HCT116 (cell line): ENCODE measurements around the gene CHEK2. TPM values are rescaled to one million over a fixed set of nuclear protein-coding genes. Genes with fewer than 3 reads are reported as not detected.

Experiments
- CBX3 ChIP-seq: IDR thresholded peaks from 2 replicates; pipeline ENCODE4 v1.6.1; 2012; ENCODE audit warnings: low read depth
- CEBPB ChIP-seq: IDR thresholded peaks from 2 replicates; pipeline ENCODE4 v1.6.1; 2012; ENCODE audit warnings: low read depth
- EGR1 ChIP-seq: IDR thresholded peaks from 2 replicates; pipeline ENCODE4 v1.6.1; 2012; ENCODE audit warnings: low read depth
- EZH2 ChIP-seq: fragments of 200-600 bp; sonication (generic); IDR thresholded peaks from 2 replicates; pipeline ENCODE4 v1.6.1; 2017; ENCODE audit warnings: antibody characterized with exemption, mixed run types
- EZH2phosphoT487 ChIP-seq: fragments of 200-600 bp; IDR thresholded peaks from 2 replicates; pipeline ENCODE4 v1.6.1; 2018; ENCODE audit warnings: antibody characterized with exemption, borderline replicate concordance
- FOSL1 ChIP-seq: IDR thresholded peaks from 2 replicates; pipeline ENCODE4 v1.6.1; 2012; ENCODE audit warnings: low read depth
- SIN3A ChIP-seq: IDR thresholded peaks from 2 replicates; pipeline ENCODE4 v1.6.1; 2012; ENCODE audit warnings: low read depth
- SRF ChIP-seq: IDR thresholded peaks from 2 replicates; pipeline ENCODE4 v1.6.1; 2012; ENCODE audit warnings: low read depth
- TCF7L2 ChIP-seq: IDR thresholded peaks from 2 replicates; pipeline ENCODE4 v1.7.0; 2011; ENCODE audit warnings: borderline replicate concordance, inconsistent platforms; ENCODE audit not compliant: insufficient read depth, insufficient read length; ENCODE audit errors: extremely low read depth
- ZFX ChIP-seq: fragments of 450-650 bp; IDR thresholded peaks from 2 replicates; pipeline ENCODE4 v1.6.1; 2017
- ZNF274 ChIP-seq: fragments of 200-500 bp; sonication (Bioruptor generic); IDR thresholded peaks from 2 replicates; pipeline ENCODE4 v1.6.1; 2014; ENCODE audit warnings: mild to moderate bottlenecking, low read depth, low read length, inconsistent platforms
- total RNA-seq: library from RNA; stranded (reverse); gene quantifications from one replicate; pipeline ENCODE4 v1.2.1, GENCODE V29; 2021; ENCODE audit not compliant: unreplicated experiment
- TF ChIP-seq, protein P1 (sequence below): IDR thresholded peaks from 2 replicates; pipeline ENCODE4 v1.6.1; 2012; ENCODE audit warnings: low read depth

CHEK2 gene
- total RNA-seq, 1 experiment from 2014 or later = 47.1 TPM

GRCh38 chr22:28772633-28773460 is 31.2 kb upstream of the CHEK2 start, which contains the start of gene CCDC117 (continued):
- TF ChIP-seq CEBPB (no peak), CBX3 (no peak), SIN3A (no peak), FOSL1 (no peak), EGR1 (no peak), ZFX (peak; percentile 97), EZH2 (no peak), SRF (no peak), TCF7L2 (peak; percentile 79), EZH2phosphoT487 (no peak), ZNF274 (no peak)
- TF ChIP-seq, protein P1, sequence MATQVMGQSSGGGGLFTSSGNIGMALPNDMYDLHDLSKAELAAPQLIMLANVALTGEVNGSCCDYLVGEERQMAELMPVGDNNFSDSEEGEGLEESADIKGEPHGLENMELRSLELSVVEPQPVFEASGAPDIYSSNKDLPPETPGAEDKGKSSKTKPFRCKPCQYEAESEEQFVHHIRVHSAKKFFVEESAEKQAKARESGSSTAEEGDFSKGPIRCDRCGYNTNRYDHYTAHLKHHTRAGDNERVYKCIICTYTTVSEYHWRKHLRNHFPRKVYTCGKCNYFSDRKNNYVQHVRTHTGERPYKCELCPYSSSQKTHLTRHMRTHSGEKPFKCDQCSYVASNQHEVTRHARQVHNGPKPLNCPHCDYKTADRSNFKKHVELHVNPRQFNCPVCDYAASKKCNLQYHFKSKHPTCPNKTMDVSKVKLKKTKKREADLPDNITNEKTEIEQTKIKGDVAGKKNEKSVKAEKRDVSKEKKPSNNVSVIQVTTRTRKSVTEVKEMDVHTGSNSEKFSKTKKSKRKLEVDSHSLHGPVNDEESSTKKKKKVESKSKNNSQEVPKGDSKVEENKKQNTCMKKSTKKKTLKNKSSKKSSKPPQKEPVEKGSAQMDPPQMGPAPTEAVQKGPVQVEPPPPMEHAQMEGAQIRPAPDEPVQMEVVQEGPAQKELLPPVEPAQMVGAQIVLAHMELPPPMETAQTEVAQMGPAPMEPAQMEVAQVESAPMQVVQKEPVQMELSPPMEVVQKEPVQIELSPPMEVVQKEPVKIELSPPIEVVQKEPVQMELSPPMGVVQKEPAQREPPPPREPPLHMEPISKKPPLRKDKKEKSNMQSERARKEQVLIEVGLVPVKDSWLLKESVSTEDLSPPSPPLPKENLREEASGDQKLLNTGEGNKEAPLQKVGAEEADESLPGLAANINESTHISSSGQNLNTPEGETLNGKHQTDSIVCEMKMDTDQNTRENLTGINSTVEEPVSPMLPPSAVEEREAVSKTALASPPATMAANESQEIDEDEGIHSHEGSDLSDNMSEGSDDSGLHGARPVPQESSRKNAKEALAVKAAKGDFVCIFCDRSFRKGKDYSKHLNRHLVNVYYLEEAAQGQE = no peak
